ENCODE results near the gene CSNK1G2.

- TF ChIP-seq POLR2A (IDR thresholded peaks at IDR 0.05; ENCODE audit: low read depth, low read length) (no peak), POLR2AphosphoS5 (IDR thresholded peaks at IDR 0.05; ENCODE audit: low read depth, low read length) (no peak), TAF1 (IDR thresholded peaks at IDR 0.05; ENCODE audit: low read depth, low read length) (peak; percentile 50; the same call in 1 of the 2 replicates), POU2F2 (IDR thresholded peaks at IDR 0.05; ENCODE audit: low read depth, low read length) (peak; percentile 60; the same call in 1 of the 2 replicates), SPI1 (IDR thresholded peaks at IDR 0.05; ENCODE audit: low read depth, low read length) (no peak)
These were observed 1.3 kb downstream of the CSNK1G2 start for GRCh38 chr19:1942078-1942933.

Measured in GM12891 (cell line).